BLaER1 (cell line): ENCODE measurements around the gene WIPF3.

Experiments used
- H3K27ac ChIP-seq: shearing (Covaris generic); formaldehyde crosslinking; 2 replicates; pipeline ENCODE4 v1.8.1; 2022
- H3K27me3 ChIP-seq: shearing (Covaris generic); formaldehyde crosslinking; 2 replicates; pipeline ENCODE4 v1.8.1; 2022
- H3K36me3 ChIP-seq: shearing (Covaris generic); formaldehyde crosslinking; 2 replicates; pipeline ENCODE4 v1.8.1; 2022
- H3K4me1 ChIP-seq: shearing (Covaris generic); formaldehyde crosslinking; 2 replicates; pipeline ENCODE4 v1.8.1; 2022
- H3K4me2 ChIP-seq: shearing (Covaris generic); formaldehyde crosslinking; 2 replicates; pipeline ENCODE4 v1.8.1; 2022
- H3K4me3 ChIP-seq: shearing (Covaris generic); formaldehyde crosslinking; 2 replicates; pipeline ENCODE4 v1.8.1; 2022
- H3K9ac ChIP-seq: shearing (Covaris generic); formaldehyde crosslinking; 2 replicates; pipeline ENCODE4 v1.8.1; 2022
- H3K9me3 ChIP-seq: shearing (Covaris generic); formaldehyde crosslinking; 2 replicates; pipeline ENCODE4 v1.8.1; 2022
- H4K20me1 ChIP-seq: shearing (Covaris generic); formaldehyde crosslinking; 2 replicates; pipeline ENCODE4 v1.8.1; 2022
- Cebpa-rat ChIP-seq: shearing (Covaris generic); IDR thresholded peaks from 2 replicates; pipeline ENCODE4 v1.8.1; 2022

WIPF3 gene

DNA sequence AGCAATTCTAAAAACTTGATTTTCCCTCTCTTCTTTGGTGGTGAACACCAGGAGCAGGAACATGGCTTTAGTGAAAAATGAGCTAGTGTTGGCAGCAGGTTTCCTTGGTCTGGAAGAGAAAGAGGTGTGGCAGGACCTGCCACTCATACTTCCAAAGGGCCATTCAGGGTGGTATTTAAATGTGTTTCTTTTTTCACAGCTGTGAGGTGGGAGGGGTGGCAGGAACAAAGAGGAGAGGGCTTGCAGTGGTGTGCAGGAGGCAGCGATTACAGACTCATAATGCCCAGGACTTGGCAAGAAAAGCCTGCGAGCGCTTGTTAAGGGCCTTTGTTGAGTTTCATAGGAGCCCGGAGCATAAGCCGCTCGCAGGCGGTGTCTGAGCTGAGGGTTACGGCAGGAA, 36.8 kb downstream of the WIPF3 start:
- Histone ChIP-seq H3K9me3 (no peaks in the 10 kb centered on the region), H3K4me3 (no peak overlapping the region), H3K4me2 (no peak overlapping the region), H3K9ac (no peak overlapping the region), H3K27me3 (no peaks in the 10 kb centered on the region), H3K27ac (no peak overlapping the region), H3K4me1 (no peaks in the 10 kb centered on the region), H4K20me1 (no peaks in the 10 kb centered on the region), H3K36me3 (no peaks in the 10 kb centered on the region)
- TF ChIP-seq Cebpa-rat, result no peak

DNA sequence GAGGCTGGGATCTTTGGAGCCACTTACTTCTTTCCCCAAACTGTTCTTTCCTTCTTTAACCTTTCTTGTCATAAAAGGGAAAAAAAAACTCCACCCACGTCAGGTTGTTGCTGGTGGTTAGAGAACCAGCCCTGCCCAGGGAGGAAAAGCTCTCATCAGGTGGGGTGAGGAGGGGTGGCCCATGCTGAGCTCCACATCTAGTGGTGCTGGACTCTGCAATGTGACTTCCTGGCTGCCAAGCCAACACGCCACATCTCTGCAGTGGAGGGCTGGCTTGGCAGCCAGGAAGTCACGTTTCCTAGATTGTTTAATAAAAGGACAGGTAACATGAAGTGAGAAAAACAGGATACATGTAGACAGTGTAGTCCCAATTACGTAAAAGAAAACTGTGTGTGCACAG, 37.4 kb downstream of the WIPF3 start:
- no peak overlapping the region for H3K27ac ChIP-seq
- H3K4me1 ChIP-seq, result no peaks in the 10 kb centered on the region
- TF ChIP-seq Cebpa-rat, result no peak
- H3K9ac ChIP-seq, result no peak overlapping the region
- H3K36me3 ChIP-seq, result no peaks in the 10 kb centered on the region
- no peaks in the 10 kb centered on the region for H3K27me3 ChIP-seq
- H4K20me1 ChIP-seq, result no peaks in the 10 kb centered on the region
- H3K4me3 ChIP-seq, result no peak overlapping the region
- H3K9me3 ChIP-seq, result no peaks in the 10 kb centered on the region
- no peak overlapping the region for H3K4me2 ChIP-seq

DNA sequence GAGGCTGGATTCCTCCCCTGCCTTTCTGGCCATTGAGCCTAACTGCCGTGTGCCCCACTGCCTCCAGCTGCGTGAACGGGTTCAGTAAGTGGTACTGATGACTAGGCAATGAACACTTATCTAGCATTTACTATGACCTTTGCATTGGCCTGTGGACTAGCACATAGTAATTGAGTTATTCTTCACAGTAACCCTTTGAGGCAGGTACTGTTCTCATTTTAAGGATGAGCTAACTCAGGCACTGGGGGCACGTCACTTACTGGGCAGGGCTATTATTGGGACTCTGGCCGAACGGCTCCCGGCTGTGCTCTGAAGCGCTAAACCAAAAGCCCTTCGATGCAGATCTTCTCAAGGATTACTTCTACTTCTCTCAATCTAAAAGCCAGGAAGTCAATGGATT, 38.3 kb downstream of the WIPF3 start:
- Histone ChIP-seq H3K4me3 (no peak overlapping the region), H3K9me3 (no peaks in the 10 kb centered on the region), H3K4me1 (no peaks in the 10 kb centered on the region), H3K9ac (no peak overlapping the region), H4K20me1 (no peaks in the 10 kb centered on the region), H3K36me3 (no peaks in the 10 kb centered on the region), H3K27me3 (no peaks in the 10 kb centered on the region), H3K4me2 (no peak overlapping the region), H3K27ac (no peak overlapping the region)
- TF ChIP-seq Cebpa-rat, result no peak

DNA sequence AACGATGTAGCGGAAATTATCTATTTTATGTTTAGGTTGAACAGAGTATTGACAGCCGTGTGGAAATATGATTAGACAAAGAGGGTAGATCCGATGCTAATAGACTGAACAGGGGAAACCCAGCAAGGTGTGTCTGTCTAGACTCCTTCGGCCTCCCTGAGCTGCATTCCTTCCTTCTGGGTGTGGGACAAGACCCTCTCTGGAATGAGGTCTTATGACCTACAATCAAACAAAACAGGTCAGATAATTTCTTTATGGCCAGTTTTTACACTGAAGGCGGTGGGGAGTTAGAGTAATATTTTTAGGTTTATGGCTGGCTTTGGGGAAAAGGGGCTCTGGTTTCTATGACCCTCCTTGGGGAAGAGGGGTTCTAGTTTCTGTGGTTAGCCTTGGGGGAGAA, 41.2 kb downstream of the WIPF3 start:
- no peaks in the 10 kb centered on the region for H3K9me3 ChIP-seq
- H3K27me3 ChIP-seq, result no peaks in the 10 kb centered on the region
- TF ChIP-seq Cebpa-rat, result no peak
- H3K9ac ChIP-seq, result no peak overlapping the region
- H4K20me1 ChIP-seq, result no peaks in the 10 kb centered on the region
- no peaks in the 10 kb centered on the region for H3K4me1 ChIP-seq
- H3K27ac ChIP-seq, result no peak overlapping the region
- no peak overlapping the region for H3K4me3 ChIP-seq
- H3K36me3 ChIP-seq, result no peaks in the 10 kb centered on the region
- H3K4me2 ChIP-seq, result no peak overlapping the region

DNA sequence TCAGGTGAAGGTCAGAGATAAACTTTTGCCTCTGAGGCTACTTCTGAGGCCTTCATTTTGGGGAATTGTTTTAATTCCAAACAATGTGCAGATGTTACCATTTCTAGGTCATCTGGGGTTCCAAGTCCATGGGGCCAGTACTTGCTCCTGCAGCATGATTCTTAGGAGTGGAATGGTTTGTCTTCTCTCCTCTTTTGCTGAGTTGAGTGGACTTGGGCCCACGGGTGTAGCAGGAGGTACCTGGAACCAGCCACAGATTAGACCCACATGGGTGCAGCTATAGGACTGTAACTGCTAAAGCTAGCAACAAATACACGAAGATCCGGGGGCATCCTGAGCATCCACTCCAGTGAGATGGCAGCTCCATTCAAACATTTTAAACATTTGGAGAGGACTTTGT, 41.6 kb downstream of the WIPF3 start:
- no peaks in the 10 kb centered on the region for H3K4me1 ChIP-seq

DNA sequence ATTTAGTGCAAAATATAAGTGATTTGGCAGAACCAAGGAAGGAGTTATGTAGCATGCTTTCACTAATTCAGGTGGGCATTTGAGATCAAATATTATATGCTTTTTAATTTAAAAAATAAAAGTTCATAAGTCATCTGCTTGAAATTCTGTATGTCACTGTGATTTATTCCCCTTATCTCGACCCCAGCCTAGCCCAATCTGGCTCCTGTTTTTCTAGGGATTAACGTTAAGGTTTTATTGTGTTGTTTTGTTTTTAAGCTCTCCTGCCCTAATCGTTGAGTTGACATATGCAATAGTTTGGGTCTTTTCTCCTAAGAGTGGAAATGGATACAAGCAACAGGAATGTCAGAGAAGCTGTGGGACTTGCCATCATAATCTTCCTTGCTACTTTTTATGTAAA, 42.6 kb downstream of the WIPF3 start:
- Histone ChIP-seq H3K9ac (no peak overlapping the region), H3K9me3 (no peaks in the 10 kb centered on the region), H3K36me3 (no peaks in the 10 kb centered on the region), H3K4me1 (no peaks in the 10 kb centered on the region), H3K27me3 (no peaks in the 10 kb centered on the region), H3K27ac (no peak overlapping the region), H4K20me1 (no peaks in the 10 kb centered on the region), H3K4me3 (no peak overlapping the region), H3K4me2 (no peak overlapping the region)
- TF ChIP-seq Cebpa-rat, result no peak

More for the DNA sequence above, 41.6 kb downstream of the WIPF3 start:
- Histone ChIP-seq H3K4me3 (no peak overlapping the region), H3K36me3 (no peaks in the 10 kb centered on the region), H3K4me2 (no peak overlapping the region), H3K9me3 (no peaks in the 10 kb centered on the region), H3K27ac (no peak overlapping the region), H3K9ac (no peak overlapping the region), H3K27me3 (no peaks in the 10 kb centered on the region), H4K20me1 (no peaks in the 10 kb centered on the region)
- no peak for TF ChIP-seq Cebpa-rat

DNA sequence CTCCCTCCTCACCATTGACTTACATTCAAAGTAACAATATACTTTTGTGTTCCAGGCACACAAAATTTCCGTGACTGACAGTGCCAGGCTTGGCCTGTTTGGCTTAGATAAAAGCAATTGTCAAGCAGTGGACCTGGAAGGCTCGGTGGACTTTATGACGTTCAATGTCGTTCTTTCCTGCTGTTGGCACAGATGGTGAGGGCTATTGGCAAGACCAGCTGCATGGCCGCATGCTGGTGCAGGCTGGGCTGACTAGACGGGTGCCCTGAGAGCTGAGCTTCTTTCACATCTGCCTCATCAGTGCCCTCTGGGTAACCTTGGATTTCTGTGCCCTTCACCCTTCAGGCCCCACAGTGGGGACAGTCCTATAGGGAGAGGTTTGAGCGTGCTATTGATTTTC, 45.2 kb downstream of the WIPF3 start:
- Histone ChIP-seq H4K20me1 (no peaks in the 10 kb centered on the region), H3K4me1 (no peaks in the 10 kb centered on the region), H3K36me3 (no peaks in the 10 kb centered on the region), H3K9me3 (no peaks in the 10 kb centered on the region), H3K9ac (no peak overlapping the region), H3K27ac (no peak overlapping the region), H3K4me2 (no peak overlapping the region), H3K4me3 (no peak overlapping the region), H3K27me3 (no peaks in the 10 kb centered on the region)
- no peak for TF ChIP-seq Cebpa-rat

DNA sequence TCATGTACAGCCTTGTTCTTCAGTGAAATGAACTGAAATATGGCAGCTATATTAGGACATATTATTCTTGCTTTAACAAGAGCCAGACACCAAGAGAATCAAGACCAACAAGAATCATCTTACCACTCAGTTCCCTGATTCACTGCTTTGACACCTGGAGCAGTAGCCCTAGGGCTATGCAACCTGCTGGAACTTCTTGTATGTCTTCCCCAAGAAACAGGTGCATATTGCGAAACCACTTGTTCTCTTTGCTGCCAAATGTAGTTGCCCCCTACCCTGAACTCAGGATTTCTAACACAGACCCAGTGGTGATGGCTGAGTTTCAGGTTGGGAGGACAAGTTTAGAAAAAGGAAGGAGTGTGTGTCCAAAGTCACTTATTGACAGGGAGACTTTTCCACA, 46.1 kb downstream of the WIPF3 start:
- Histone ChIP-seq H3K36me3 (no peaks in the 10 kb centered on the region), H3K4me1 (no peaks in the 10 kb centered on the region), H3K9ac (no peak overlapping the region), H3K4me3 (no peak overlapping the region), H3K4me2 (no peak overlapping the region), H4K20me1 (no peaks in the 10 kb centered on the region), H3K27me3 (no peaks in the 10 kb centered on the region), H3K9me3 (no peaks in the 10 kb centered on the region), H3K27ac (no peak overlapping the region)
- peak; percentile 71; the same call in 1 of the 2 replicates for TF ChIP-seq Cebpa-rat

DNA sequence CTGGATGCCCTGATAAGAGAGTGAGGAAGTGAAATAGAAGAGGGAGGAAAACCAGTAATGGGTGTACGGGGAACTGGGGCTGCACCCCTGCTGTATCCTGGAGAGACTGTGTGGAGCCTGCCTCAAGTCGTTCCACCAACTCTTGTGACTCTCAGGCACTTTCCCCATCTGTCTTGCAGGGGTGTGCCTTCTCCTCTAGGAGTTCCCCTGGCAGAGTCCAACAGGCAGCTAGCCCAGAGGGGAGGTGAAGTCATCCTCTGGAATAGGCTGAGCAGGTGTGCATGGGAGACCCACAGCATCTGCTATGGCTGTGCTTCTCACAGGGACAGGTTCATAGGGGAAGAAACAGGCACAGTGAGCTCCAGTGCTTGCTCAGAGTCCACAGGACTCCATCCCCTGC, 46.8 kb downstream of the WIPF3 start:
- H3K27ac ChIP-seq, result no peak overlapping the region
- TF ChIP-seq Cebpa-rat, result no peak
- H3K9me3 ChIP-seq, result no peaks in the 10 kb centered on the region
- H3K4me2 ChIP-seq, result no peak overlapping the region
- no peaks in the 10 kb centered on the region for H4K20me1 ChIP-seq
- no peaks in the 10 kb centered on the region for H3K27me3 ChIP-seq
- no peaks in the 10 kb centered on the region for H3K4me1 ChIP-seq
- H3K4me3 ChIP-seq, result no peak overlapping the region
- no peaks in the 10 kb centered on the region for H3K36me3 ChIP-seq
- H3K9ac ChIP-seq, result no peak overlapping the region

DNA sequence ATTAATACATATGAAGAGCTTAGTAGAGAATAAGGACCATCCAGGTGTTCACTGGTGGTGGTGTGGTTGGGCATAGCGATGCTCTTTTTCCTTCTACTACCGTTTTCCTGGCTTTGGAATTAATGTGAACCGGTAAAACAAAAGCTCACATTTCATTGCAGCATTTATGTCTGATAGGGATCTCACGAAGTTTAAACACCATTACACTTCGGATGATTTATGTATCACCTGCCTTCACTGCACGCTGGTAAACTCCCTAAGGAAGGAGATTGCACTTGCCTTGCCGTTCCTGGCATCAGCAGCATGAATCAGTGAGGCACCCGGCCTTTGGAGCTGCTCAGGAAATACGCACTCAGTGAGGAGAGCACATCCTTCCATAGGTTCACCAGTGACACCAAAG, 47.5 kb downstream of the WIPF3 start:
- Histone ChIP-seq H3K27ac (no peak overlapping the region), H3K27me3 (no peaks in the 10 kb centered on the region), H3K4me1 (no peaks in the 10 kb centered on the region), H3K36me3 (no peaks in the 10 kb centered on the region), H3K9me3 (no peaks in the 10 kb centered on the region), H3K4me3 (no peak overlapping the region), H3K4me2 (no peak overlapping the region), H4K20me1 (no peaks in the 10 kb centered on the region), H3K9ac (no peak overlapping the region)
- no peak for TF ChIP-seq Cebpa-rat

DNA sequence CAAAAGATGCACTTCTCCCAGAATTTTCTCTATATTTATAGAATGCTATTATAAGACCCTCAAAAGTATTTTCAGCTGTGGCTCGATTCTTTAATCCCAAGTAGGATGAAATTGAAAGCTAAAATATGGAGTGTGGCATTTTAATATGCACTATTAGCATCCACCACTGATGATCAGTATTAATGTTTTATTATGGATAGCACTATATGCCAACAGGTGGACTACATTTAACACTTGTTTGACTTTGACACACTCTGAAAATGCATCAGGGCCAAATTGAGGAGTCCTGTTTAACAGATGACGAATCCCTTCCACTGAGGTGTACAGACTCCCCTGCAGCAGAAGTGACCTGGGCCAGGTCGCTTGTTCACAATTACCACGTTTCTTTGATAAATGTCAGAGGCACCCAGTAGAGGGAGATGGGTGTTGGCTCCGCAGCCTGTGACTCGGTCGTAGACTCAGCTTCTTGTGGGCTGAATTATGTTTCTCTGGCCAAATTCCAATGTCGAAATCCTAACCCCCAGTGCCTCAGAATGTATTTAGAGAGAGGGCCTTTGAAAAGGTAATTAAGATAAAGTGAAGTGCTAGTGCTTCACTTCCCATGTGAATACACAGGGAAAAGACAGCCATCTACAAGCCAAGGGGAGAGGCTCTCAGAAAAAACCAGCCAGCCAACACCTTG, 48.1 kb downstream of the WIPF3 start:
- no peak overlapping the region for H3K27ac ChIP-seq
- TF ChIP-seq Cebpa-rat, result no peak
- no peak overlapping the region for H3K4me2 ChIP-seq

More for the DNA sequence above, 48.1 kb downstream of the WIPF3 start:
- H3K9me3 ChIP-seq, result no peaks in the 10 kb centered on the region
- no peaks in the 10 kb centered on the region for H3K36me3 ChIP-seq
- no peaks in the 10 kb centered on the region for H3K4me1 ChIP-seq
- no peak overlapping the region for H3K9ac ChIP-seq
- H4K20me1 ChIP-seq, result no peaks in the 10 kb centered on the region
- H3K27me3 ChIP-seq, result no peaks in the 10 kb centered on the region
- H3K4me3 ChIP-seq, result no peak overlapping the region
